ENCODE measurements around the gene MPP3. TPM values are rescaled to one million over a fixed set of nuclear protein-coding genes. Genes with fewer than 3 reads are reported as not detected.

MPP3 gene
- total RNA-seq, 1 experiment from 2014 or later = 24.5 TPM

GRCh38 chr17:43753493-43754129, 79.3 kb downstream of the MPP3 start:
- TF ChIP-seq, protein P1, sequence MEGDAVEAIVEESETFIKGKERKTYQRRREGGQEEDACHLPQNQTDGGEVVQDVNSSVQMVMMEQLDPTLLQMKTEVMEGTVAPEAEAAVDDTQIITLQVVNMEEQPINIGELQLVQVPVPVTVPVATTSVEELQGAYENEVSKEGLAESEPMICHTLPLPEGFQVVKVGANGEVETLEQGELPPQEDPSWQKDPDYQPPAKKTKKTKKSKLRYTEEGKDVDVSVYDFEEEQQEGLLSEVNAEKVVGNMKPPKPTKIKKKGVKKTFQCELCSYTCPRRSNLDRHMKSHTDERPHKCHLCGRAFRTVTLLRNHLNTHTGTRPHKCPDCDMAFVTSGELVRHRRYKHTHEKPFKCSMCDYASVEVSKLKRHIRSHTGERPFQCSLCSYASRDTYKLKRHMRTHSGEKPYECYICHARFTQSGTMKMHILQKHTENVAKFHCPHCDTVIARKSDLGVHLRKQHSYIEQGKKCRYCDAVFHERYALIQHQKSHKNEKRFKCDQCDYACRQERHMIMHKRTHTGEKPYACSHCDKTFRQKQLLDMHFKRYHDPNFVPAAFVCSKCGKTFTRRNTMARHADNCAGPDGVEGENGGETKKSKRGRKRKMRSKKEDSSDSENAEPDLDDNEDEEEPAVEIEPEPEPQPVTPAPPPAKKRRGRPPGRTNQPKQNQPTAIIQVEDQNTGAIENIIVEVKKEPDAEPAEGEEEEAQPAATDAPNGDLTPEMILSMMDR (IDR thresholded peaks at IDR 0.05; ENCODE audit: unreplicated experiment) = no peak
- Mint-ChIP-seq H3K4me3 (ENCODE audit: unreplicated experiment) (no peak overlapping the region), H3K27me3 (ENCODE audit: insufficient read depth, unreplicated experiment) (no peaks in the 10 kb centered on the region), H3K36me3 (ENCODE audit: insufficient read depth, unreplicated experiment) (no peaks in the 10 kb centered on the region), H3K9me3 (ENCODE audit: unreplicated experiment) (no peaks in the 10 kb centered on the region), H3K27ac (ENCODE audit: low read depth, unreplicated experiment) (no peak overlapping the region), H3K4me1 (ENCODE audit: insufficient read depth, unreplicated experiment) (peaks cover 14% of the 10 kb centered on the region)
- CTCF ChIA-PET = interaction anchor here (0.6 to 14.5 kb wide), 7 partner anchors 13 to 285 kb away, joined by 3 to 467 read pairs (median 4); no protein-coding TSS in a partner anchor
- no TSS peak for BruUV-seq (replicated peaks)
- DNase-seq (ENCODE audit: unreplicated experiment) = peak; percentile 11
- intact Hi-C loops (cut with micrococcal nuclease) = no loop called here
- POLR2A ChIA-PET = no interaction called here

Other genes with a start within 250 kb of the MPP3 start
- gene MEOX1, start 171.2 kb downstream of the MPP3 start, total RNA-seq (2022) = not detected in 2 replicates
- not detected in 2 replicates for gene SOST, start 74.4 kb downstream of the MPP3 start, total RNA-seq (2022)
- gene DUSP3, start 54.2 kb downstream of the MPP3 start, total RNA-seq (2022) = 39.7 and 55.0 TPM in 2 replicates
- gene CFAP97D1, start 52.7 kb downstream of the MPP3 start, total RNA-seq (2022) = not detected in 2 replicates
- not detected in 2 replicates for gene CD300LG, start 14.0 kb upstream of the MPP3 start, total RNA-seq (2022)
- gene MPP2, start 74.4 kb upstream of the MPP3 start, total RNA-seq (2022) = not detected in 2 replicates
- gene PPY, start 109.3 kb upstream of the MPP3 start, total RNA-seq (2022) = not detected in 2 replicates
- gene PYY, start 120.8 kb upstream of the MPP3 start, total RNA-seq (2022) = not detected in 2 replicates
- 0.88 and 1.6 TPM in 2 replicates for gene NAGS, start 171.5 kb upstream of the MPP3 start, total RNA-seq (2022)
- gene TMEM101, start 181.8 kb upstream of the MPP3 start, total RNA-seq (2022) = 25.6 and 26.1 TPM in 2 replicates
- gene LSM12, start 233.5 kb upstream of the MPP3 start, total RNA-seq (2022) = 87.9 and 101 TPM in 2 replicates
- gene G6PC3, start 237.6 kb upstream of the MPP3 start, total RNA-seq (2022) = 70.6 and 89.4 TPM in 2 replicates

Measured in MCF 10A (cell line).